Stimulated activated memory B cell treated with anti-CD40 and anti-IgM and Interleukin-4, amounts not matched to agents 10 μg/mL and 1 μg/mL and 100 μg/mL, for 72 hours (primary cell): ENCODE data around the gene MAST4.

Experiments used
- ATAC-seq: fragments of 150-1000 bp; cut with Tn5 transposase; 2 replicates; pipeline ENCODE4 v1.10.0; 2021
- H3K27ac Mint-ChIP-seq: one replicate; pipeline ENCODE4 v1.8.0; 2022; ENCODE audit warnings: mild to moderate bottlenecking, mixed read lengths
- H3K27me3 Mint-ChIP-seq: one replicate; pipeline ENCODE4 v1.8.0; 2022; ENCODE audit warnings: mixed read lengths
- H3K36me3 Mint-ChIP-seq: one replicate; pipeline ENCODE4 v1.8.0; 2022; ENCODE audit warnings: mixed read lengths
- H3K4me1 Mint-ChIP-seq: one replicate; pipeline ENCODE4 v1.8.0; 2022; ENCODE audit warnings: mixed read lengths
- H3K4me3 Mint-ChIP-seq: one replicate; pipeline ENCODE4 v1.8.0; 2022; ENCODE audit warnings: mild to moderate bottlenecking, moderate library complexity, mixed read lengths
- H3K9me3 Mint-ChIP-seq: one replicate; pipeline ENCODE4 v1.8.0; 2022; ENCODE audit warnings: mixed read lengths

The MAST4 gene

GRCh38 chr5:66875315-66875714 lies 279.1 kb downstream of the MAST4 start:
- peaks cover 6% of the 10 kb centered on the region for H3K36me3 Mint-ChIP-seq
- no peak for ATAC-seq
- H3K27ac Mint-ChIP-seq, result no peak overlapping the region
- no peaks in the 10 kb centered on the region for H3K27me3 Mint-ChIP-seq
- no peaks in the 10 kb centered on the region for H3K9me3 Mint-ChIP-seq
- H3K4me1 Mint-ChIP-seq, result peaks cover 7% of the 10 kb centered on the region
- no peak overlapping the region for H3K4me3 Mint-ChIP-seq

- Mint-ChIP-seq H3K27ac (no peak overlapping the region), H3K36me3 (no peaks in the 10 kb centered on the region), H3K4me1 (peaks cover 7% of the 10 kb centered on the region), H3K27me3 (no peaks in the 10 kb centered on the region), H3K9me3 (no peaks in the 10 kb centered on the region), H3K4me3 (no peak overlapping the region)
- ATAC-seq, result no peak
Measured at GRCh38 chr5:66876266-66876807, 280.1 kb downstream of the MAST4 start.

GRCh38 chr5:66877843-66878242 lies 281.6 kb downstream of the MAST4 start:
- no peaks in the 10 kb centered on the region for H3K9me3 Mint-ChIP-seq
- no peaks in the 10 kb centered on the region for H3K36me3 Mint-ChIP-seq
- H3K27ac Mint-ChIP-seq, result no peak overlapping the region
- no peaks in the 10 kb centered on the region for H3K27me3 Mint-ChIP-seq
- no peak for ATAC-seq
- no peak overlapping the region for H3K4me3 Mint-ChIP-seq
- peaks cover 16% of the 10 kb centered on the region for H3K4me1 Mint-ChIP-seq

GRCh38 chr5:66880401-66880800 lies 284.2 kb downstream of the MAST4 start:
- Mint-ChIP-seq H3K27me3 (no peaks in the 10 kb centered on the region), H3K4me1 (peaks cover 8% of the 10 kb centered on the region), H3K4me3 (no peak overlapping the region), H3K9me3 (no peaks in the 10 kb centered on the region), H3K27ac (no peak overlapping the region), H3K36me3 (no peaks in the 10 kb centered on the region)
- no peak for ATAC-seq

DNA sequence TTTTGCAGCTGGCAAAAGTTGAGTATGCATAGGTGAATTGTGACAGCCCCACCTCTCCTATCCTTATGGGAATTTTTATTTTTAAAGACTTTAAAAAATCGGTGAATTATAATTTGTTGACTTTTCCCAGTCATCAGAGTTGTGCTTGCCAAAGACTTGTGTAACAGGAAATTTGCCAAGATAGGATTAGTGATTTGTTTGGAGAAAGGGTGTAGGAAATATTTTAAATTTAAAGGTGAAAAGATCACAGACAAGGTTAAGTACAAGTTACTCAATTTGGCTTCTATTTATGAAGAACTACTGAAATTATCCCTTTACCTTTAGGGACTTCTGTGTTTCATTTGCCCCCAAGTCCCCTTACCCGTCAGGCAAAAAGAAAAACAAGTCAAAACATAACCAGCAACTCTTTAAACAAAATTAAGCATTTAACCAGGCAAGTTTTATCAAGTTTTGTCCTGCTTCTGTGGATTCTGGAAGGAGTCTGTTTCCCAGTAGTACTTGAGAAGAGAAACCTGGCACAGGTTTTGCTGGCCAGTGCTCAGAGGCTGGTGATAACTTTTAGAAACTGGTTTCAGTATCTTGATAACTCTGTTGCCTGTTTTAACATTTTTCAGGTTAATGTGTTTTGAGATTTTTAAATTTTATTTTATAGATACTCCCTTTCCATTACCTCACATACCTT lies 285.4 kb downstream of the MAST4 start:
- Mint-ChIP-seq H3K4me3 (no peak overlapping the region), H3K27ac (no peak overlapping the region), H3K36me3 (no peaks in the 10 kb centered on the region), H3K9me3 (no peaks in the 10 kb centered on the region), H3K27me3 (no peaks in the 10 kb centered on the region), H3K4me1 (peaks cover 8% of the 10 kb centered on the region)
- no peak for ATAC-seq

DNA sequence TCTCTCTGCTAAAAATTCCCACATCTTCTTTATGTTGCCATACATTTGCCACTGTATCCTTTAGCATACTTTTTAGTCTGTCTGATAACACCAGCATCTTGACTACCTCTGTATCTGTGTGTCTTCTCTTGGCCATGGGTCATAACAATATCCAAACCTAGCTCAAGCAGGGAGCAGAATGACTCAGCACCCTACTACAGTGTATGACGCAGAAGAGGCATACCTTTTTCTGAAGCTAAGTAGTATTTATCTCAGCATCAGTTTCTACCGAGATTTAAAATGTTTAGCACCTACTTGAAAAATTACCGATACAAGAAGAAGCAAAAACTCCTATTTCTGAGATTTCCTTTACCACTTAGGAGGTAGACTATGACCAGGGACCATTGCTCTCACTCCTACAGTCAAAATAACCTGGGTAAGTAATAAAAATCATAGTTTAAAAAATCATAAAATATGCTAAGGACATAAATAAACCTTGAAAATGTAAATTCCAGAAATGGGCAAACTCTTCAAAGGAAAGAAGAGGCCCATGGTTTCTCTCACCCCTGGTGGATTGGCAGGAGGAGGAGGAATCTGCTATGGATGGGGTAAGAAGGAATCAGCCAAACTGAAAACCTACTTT lies 286.5 kb downstream of the MAST4 start:
- no peak overlapping the region for H3K4me3 Mint-ChIP-seq
- no peaks in the 10 kb centered on the region for H3K27me3 Mint-ChIP-seq
- H3K4me1 Mint-ChIP-seq, result peaks cover 8% of the 10 kb centered on the region
- ATAC-seq, result peak; percentile 73
- H3K36me3 Mint-ChIP-seq, result no peaks in the 10 kb centered on the region
- no peaks in the 10 kb centered on the region for H3K9me3 Mint-ChIP-seq
- no peak overlapping the region for H3K27ac Mint-ChIP-seq

GRCh38 chr5:66884564-66885243 lies 288.5 kb downstream of the MAST4 start:
- Mint-ChIP-seq H3K36me3 (no peaks in the 10 kb centered on the region), H3K27me3 (no peaks in the 10 kb centered on the region), H3K4me1 (peaks cover 8% of the 10 kb centered on the region), H3K4me3 (no peak overlapping the region), H3K27ac (no peak overlapping the region), H3K9me3 (no peaks in the 10 kb centered on the region)
- ATAC-seq, result no peak

GRCh38 chr5:66886941-66887340 lies 290.7 kb downstream of the MAST4 start:
- H3K4me1 Mint-ChIP-seq, result peaks cover 8% of the 10 kb centered on the region
- H3K36me3 Mint-ChIP-seq, result no peaks in the 10 kb centered on the region
- H3K4me3 Mint-ChIP-seq, result no peak overlapping the region
- H3K27ac Mint-ChIP-seq, result no peak overlapping the region
- no peaks in the 10 kb centered on the region for H3K9me3 Mint-ChIP-seq
- no peaks in the 10 kb centered on the region for H3K27me3 Mint-ChIP-seq
- no peak for ATAC-seq

DNA sequence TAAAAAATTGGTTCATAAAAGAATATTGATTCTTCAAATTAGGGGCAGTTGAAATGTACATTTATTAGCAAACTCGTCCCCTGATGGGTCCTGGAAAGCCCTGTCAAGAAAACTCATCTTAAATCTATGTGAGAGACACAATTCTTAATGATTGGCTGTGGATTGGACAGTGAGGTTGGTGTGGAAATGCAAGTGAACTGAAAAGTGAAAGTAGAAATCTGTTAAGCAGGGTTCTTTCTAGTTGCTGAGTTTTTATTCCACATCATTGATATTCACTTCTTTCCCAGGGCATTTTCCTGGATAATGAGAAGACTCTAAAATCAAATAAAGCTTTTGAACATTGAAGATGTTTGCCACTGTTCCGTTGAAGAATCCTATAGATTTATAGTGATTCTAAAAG lies 292.4 kb downstream of the MAST4 start:
- Mint-ChIP-seq H3K4me1 (no peaks in the 10 kb centered on the region), H3K27me3 (no peaks in the 10 kb centered on the region), H3K9me3 (no peaks in the 10 kb centered on the region), H3K36me3 (no peaks in the 10 kb centered on the region), H3K4me3 (no peak overlapping the region), H3K27ac (no peak overlapping the region)
- ATAC-seq, result no peak

DNA sequence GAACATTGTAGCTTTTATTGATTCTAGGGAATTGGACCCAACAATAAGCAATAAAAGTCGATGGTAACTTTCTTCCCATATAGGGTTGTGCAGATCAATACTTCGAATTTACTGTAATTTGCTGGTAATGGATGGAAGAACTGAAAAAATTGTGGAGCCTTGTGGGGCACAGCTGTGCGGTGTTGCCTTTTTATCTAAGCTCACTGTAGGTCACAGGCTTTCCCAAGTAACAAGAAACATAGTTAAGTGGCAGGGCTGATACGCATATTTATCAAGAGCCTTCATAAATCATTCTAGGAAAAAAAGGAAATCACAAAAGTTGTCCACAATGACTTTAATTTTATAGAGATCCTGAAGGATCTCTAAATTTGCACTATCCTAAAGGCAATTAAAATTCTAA lies 292.9 kb downstream of the MAST4 start:
- Mint-ChIP-seq H3K4me3 (no peak overlapping the region), H3K4me1 (no peaks in the 10 kb centered on the region), H3K36me3 (no peaks in the 10 kb centered on the region), H3K27ac (no peak overlapping the region), H3K27me3 (no peaks in the 10 kb centered on the region), H3K9me3 (no peaks in the 10 kb centered on the region)
- ATAC-seq, result no peak

GRCh38 chr5:66889524-66889923 lies 293.3 kb downstream of the MAST4 start:
- H3K36me3 Mint-ChIP-seq, result no peaks in the 10 kb centered on the region
- ATAC-seq, result no peak
- no peaks in the 10 kb centered on the region for H3K4me1 Mint-ChIP-seq
- no peaks in the 10 kb centered on the region for H3K27me3 Mint-ChIP-seq
- H3K9me3 Mint-ChIP-seq, result no peaks in the 10 kb centered on the region
- H3K27ac Mint-ChIP-seq, result no peak overlapping the region
- no peak overlapping the region for H3K4me3 Mint-ChIP-seq

GRCh38 chr5:66891184-66891925 lies 295.2 kb downstream of the MAST4 start:
- Mint-ChIP-seq H3K27me3 (no peaks in the 10 kb centered on the region), H3K9me3 (no peaks in the 10 kb centered on the region), H3K4me3 (no peak overlapping the region), H3K4me1 (peaks cover 7% of the 10 kb centered on the region), H3K27ac (no peak overlapping the region), H3K36me3 (no peaks in the 10 kb centered on the region)
- ATAC-seq, result no peak

DNA sequence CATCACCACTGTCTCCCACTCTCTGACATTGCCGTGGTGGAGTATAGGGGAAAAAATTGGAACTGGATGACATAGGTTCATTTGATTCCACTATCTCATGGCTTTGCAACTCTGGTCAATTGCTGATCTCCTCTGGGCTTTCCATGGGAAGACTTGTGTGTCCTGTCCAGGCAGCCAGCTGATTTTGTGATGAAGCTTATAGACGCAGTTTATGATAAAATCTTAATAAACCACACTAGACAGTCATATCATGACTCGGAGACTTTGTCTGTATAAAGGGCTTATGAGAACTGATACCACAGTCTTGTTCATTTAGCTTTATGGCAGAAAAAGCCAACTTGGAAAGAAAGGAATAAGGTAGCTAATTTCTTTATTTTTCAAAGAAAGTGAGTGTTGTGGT lies 296.5 kb downstream of the MAST4 start:
- no peaks in the 10 kb centered on the region for H3K9me3 Mint-ChIP-seq
- peaks cover 7% of the 10 kb centered on the region for H3K4me1 Mint-ChIP-seq
- ATAC-seq, result no peak
- no peaks in the 10 kb centered on the region for H3K27me3 Mint-ChIP-seq
- H3K27ac Mint-ChIP-seq, result no peak overlapping the region
- no peaks in the 10 kb centered on the region for H3K36me3 Mint-ChIP-seq
- no peak overlapping the region for H3K4me3 Mint-ChIP-seq

- Mint-ChIP-seq H3K4me3 (no peak overlapping the region), H3K4me1 (peaks cover 7% of the 10 kb centered on the region), H3K27me3 (no peaks in the 10 kb centered on the region), H3K36me3 (no peaks in the 10 kb centered on the region), H3K27ac (no peak overlapping the region), H3K9me3 (no peaks in the 10 kb centered on the region)
- no peak for ATAC-seq
Measured at GRCh38 chr5:66894480-66895240, 298.5 kb downstream of the MAST4 start.

- H3K4me1 Mint-ChIP-seq, result peaks cover 7% of the 10 kb centered on the region
- peak overlapping the region; percentile 46 for H3K27ac Mint-ChIP-seq
- no peaks in the 10 kb centered on the region for H3K36me3 Mint-ChIP-seq
- H3K9me3 Mint-ChIP-seq, result no peaks in the 10 kb centered on the region
- H3K4me3 Mint-ChIP-seq, result no peak overlapping the region
- ATAC-seq, result peak; percentile 81
- no peaks in the 10 kb centered on the region for H3K27me3 Mint-ChIP-seq
Measured at GRCh38 chr5:66896171-66896570, 300.0 kb downstream of the MAST4 start.
